HG03064 (cell line): ENCODE results near the gene PCED1A.

Experiments
- ATAC-seq: cut with Tn5 transposase; IDR thresholded peaks from one replicate; pipeline ENCODE4 v1.9.1; 2021; ENCODE audit warnings: low read depth; ENCODE audit not compliant: unreplicated experiment

The PCED1A gene

DNA sequence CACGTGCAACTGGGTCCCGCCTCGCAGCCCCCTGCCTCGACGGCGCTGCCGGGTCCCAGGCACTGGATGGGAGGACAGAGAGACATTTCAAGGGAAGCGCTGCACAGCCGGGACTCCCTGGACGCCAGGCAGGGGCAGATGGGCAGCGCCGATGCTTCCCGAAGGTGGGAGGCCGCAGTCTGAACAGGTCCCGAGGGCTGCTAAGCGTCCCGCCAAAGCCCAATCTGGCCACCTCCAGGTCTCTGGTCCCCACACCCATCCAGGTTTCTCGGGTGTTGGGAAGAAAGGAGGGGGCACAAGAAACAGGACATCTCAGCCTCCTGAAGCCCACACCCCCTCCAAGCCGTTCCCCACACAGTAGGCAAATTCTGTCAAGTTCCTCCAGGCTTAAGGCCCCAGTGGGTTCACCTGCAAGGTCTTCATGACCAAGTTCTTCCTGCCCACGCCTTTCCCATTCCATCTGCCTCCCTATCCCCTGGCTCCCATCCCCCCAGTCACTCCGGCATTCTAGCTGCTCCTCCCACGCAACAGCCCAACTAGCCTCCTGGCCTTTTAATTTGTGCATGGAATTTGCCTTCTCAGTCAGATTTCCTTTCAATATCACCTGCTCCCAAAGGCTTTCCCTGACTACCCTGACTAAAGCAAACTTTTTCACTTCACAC, 34.6 kb downstream of the PCED1A start:
- ATAC-seq, result no peak

GRCh38 chr20:2804852-2805688, 35.4 kb downstream of the PCED1A start:
- no peak for ATAC-seq

DNA sequence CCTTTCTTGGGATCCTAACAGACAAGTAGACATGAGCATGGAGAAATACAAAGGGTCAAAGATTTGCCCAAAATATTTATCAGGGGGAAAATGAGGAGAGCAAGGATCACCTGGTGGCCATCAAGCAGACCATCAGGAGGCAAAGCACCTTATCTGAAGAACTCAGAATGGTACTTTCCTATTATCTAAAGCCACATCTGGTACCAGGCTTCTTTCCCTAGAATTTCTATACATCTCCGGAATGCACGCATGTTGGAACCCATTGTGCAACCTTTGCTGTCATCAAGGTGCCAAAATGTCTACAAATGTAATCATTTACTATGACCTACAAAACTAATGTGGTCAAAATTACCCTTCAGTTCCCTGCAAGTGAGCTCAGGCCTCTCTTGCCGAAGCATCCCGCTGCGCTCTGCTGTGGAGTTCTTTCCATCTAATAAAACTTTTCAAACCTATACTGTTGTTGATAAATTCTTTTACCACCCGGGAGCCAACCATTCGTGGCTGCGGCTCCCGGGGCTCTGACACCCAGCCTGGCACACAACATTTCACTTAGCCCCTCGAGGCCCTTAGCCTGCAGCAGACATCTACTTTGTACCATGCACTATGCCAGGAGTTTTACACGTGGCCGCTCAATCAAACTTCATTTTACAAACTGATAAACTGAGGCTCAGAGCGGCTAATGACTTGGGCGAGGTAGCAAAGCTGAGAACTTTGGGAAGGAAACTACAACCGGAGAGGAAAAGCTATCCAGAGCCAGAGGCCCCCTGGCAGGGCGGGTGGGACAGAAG, 36.2 kb downstream of the PCED1A start:
- no peak for ATAC-seq

DNA sequence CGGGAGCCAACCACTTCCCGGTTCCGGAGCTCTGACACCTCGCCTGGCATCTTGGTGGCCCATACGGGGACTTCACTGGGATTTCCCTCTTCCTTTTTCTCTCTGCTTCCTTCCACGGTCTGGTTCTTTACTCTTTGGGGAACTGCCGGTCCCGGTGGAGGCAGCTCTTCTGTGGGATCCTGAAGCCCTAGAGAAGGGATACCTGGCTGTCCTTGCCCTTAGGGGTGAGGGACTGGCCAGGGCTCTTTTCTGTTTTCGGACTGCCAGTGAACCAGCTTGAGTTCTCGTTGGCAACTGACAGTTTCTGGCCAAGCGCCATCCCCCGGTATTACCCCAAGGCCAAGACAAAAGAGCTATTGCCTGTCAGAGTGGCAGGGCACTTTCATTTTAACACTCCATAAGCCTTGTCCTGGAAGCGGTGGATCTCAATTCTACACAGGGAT, 39.1 kb downstream of the PCED1A start:
- ATAC-seq, result no peak

- peak; percentile 52 for ATAC-seq
These were observed 39.8 kb downstream of the PCED1A start, which contains the start of gene CPXM1 for GRCh38 chr20:2800521-2801285. CPXM1 (minus strand) TSS chr20:2800627; CDS start chr20:2800572, 55 bp downstream.

DNA sequence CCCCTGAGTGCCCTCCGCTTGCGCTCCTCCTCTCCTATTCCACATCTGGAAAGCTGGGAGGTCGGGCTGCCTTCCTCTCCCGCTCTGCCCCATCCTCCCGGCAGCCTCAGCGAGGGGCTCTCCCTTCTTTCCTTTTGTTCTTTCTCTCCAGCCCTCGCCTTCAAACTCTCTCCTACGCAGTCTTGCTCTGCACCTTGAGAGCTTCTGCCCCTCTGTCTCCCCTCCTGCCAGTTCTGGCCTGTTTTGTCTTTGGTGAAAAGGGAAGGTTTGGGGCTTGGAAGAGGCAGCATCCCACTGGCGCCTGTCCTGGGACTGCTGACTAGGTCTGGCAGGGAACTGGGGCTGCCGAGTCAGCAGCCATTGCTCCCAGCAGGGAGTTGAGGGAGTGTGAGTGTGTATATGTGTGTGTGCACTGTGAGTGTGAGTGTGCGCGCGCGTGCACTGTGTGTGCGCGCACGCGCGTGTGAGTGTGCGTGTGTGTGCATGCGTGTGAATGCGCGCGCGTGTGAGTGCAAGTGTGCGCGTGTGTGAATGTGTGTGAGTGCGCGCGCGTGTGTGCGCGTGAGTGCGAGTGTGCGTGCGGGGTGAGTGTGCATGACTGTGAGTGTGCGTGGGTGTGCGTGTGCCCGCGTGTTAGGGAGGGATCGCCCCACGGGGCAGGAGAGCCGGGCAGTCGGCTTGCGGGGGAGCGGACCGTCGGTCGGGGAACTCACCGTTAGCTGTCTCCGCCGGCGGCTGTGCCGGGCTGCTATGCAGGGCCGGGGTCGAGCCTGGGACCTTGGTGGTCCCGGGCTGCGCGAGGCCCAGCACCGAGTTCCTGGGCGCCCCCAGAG, 40.6 kb downstream of the PCED1A start:
- ATAC-seq, result peak; percentile 10

- ATAC-seq, result no peak
These were observed 41.2 kb downstream of the PCED1A start for GRCh38 chr20:2799271-2799670.

- no peak for ATAC-seq
These were observed 41.6 kb downstream of the PCED1A start for GRCh38 chr20:2798814-2799213.

DNA sequence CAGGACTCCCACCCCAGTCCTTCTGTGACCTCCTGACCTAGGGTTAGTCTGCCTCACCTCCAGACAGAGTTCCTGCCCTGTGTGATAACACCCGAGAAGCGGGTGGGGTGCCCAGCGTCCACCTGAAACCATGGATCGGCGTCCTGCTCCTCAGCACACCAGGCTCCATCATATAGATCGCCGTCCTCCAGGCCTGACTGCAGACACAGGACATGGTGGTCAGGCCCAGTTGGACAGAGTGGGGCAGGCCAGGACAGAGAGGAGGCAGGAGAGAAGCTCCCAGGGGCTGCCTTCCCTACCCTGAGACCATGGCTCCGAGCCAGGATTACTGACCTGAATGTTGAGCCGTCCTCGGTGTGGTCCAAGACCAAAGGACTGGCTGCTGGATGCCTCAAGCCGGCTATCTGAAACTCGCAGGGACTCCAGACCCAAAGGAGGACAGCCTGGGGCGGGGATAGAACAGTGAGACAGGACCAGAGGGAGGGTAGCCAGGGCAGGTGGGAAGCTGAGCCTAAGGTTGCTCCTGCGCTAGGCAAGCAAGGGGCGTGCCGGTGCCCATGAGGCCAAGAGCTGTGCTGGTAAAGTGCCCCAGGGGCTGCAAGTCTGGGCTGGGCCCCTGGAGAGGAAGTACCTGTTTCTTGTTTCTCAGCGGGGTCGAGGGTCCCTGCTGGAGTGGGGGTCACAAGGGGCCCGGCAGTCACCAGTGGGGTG, 42.2 kb downstream of the PCED1A start:
- no peak for ATAC-seq

DNA sequence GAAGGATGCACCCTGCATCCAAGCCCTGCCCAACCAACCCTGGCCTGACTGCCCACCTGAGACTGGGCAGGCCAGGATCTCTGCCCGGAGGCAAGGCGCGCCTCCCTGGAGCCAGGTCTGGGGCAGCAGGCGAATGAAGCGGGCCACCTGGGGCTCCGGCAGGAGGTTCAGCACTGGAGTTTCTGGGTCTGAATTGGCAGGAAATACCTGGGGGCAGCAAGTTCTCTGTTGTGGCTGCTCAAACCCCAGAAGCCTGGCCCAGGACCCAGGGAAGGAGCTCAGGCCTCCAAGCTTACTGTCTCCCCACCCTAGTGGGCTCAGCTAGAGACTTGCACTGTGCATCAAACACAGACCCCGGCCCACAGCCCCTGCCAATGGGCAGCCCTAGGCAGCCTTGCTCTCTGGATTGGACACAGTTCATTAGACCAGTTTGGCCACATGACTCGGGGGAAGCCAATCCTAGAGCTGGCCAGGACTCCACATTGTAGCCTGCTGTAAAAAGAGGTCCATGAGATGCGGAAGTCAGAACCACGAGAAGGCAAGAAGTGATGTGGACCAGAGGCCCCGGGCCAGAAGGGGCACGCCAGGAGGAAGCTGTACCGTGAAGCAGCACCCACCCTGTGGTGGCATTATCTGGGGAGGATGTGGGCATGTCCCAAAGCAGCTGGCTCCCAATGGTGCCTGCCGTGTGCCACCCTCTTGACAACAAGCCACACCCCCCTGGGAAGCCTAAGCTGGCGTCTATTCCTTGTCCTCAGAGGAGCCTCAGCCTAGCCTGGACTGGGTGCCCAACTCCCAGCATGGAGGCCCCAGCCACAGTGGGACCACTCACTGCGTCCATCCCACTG, 43.1 kb downstream of the PCED1A start:
- ATAC-seq, result no peak

GRCh38 chr20:2796011-2796660, 44.3 kb downstream of the PCED1A start:
- no peak for ATAC-seq

DNA sequence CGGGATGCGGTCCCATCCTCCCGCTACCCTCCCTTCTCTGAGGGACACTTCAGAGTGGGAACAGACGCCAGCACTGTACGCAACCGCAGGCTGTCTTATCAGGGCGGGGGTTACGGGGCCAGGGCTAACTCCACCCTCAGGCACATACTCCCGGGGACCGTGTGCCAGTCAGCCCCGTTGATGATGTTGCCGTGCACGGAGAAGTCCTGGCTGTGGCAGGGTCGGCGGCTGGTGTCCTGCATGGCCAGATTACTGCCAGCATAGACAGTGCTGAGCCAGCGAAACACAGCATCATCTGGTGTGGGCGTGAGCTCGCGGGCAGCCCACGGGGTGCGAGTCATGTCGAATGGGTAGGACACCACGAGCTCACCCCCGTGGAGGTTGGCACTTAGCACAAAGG, 45.0 kb downstream of the PCED1A start:
- ATAC-seq, result no peak

DNA sequence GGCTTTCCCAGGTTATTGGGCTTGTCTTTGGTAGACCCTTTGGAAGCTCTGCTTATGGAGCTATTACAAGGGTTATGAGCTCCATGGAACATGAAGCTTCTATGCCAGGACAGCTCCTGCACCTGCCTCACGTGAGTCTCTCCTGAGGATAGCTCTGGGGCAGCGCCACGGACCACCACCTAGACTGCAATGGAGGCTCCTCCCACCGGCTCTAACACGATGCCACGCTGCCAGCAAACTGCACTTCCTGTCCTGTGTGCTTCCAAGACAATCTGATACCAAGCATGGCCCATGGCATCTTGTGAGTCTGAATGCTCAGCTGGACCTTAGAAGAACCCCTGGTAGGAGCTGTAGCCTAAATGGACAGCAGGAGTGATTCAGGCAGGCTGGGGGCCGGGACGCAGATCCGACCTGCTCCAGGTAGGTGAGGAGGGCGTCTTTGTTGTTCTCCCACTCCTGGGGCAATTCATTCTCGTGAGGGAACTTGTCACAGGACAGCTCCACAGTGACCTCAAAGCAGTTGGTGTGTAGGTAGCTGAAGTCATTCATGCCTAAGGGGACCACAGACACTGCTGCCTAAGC, 45.5 kb downstream of the PCED1A start:
- no peak for ATAC-seq

DNA sequence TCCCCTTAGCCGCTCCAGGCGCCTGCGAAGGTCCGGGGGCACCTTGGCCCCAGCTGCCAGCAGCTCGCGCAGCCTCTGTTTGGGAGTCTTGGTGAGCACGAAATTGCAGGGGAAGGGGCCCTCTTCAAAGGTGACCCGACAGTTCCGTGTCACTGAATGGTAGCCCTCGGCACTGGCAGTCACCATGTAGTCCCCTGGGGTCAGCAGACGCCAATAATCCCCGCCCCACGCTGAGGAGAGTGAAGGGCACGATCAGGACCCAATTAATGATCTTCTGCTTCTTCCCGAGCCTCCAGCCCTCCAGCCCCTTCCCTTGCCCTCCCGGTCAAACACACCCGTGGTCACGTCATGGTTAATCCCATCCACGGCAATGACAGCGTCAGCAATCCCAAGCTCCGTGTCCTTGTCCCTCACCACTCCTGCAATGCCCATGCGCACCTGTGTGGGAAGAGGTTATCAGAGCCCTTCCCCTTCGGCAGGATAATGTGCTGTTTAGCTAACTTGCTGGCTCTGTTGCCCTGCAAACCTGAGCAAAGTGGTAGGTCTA, 46.2 kb downstream of the PCED1A start:
- ATAC-seq, result no peak

- ATAC-seq, result no peak
These were observed 47.0 kb downstream of the PCED1A start for GRCh38 chr20:2793471-2793870.
